ENCODE data around the gene MND1.

MND1 gene

GRCh38 chr4:153347117-153347516 lies 2.6 kb downstream of the MND1 start:
- no peak for DNase-seq

- DNase-seq: no peak
Measured at GRCh38 chr4:153348006-153348405, 3.5 kb downstream of the MND1 start.

GRCh38 chr4:153349206-153349805 lies 4.8 kb downstream of the MND1 start:
- DNase-seq: no peak

GRCh38 chr4:153362184-153362583 lies 17.7 kb downstream of the MND1 start:
- no peak for DNase-seq

GRCh38 chr4:153364061-153364460 lies 19.6 kb downstream of the MND1 start:
- no peak for DNase-seq

- DNase-seq: no peak
Measured at GRCh38 chr4:153365003-153365402, 20.5 kb downstream of the MND1 start.

- DNase-seq: no peak
Measured at GRCh38 chr4:153366486-153366885, 22.0 kb downstream of the MND1 start.

- no peak for DNase-seq
Measured at GRCh38 chr4:153367092-153367491, 22.6 kb downstream of the MND1 start.

GRCh38 chr4:153369021-153369420 lies 24.5 kb downstream of the MND1 start:
- DNase-seq: no peak

- DNase-seq: no peak
Measured at GRCh38 chr4:153371701-153372234, 27.3 kb downstream of the MND1 start.

- no peak for DNase-seq
Measured at GRCh38 chr4:153372967-153373562, 28.6 kb downstream of the MND1 start.

- no peak for DNase-seq
Measured at GRCh38 chr4:153374442-153374841, 30.0 kb downstream of the MND1 start.

GRCh38 chr4:153375303-153375702 lies 30.8 kb downstream of the MND1 start:
- no peak for DNase-seq

- DNase-seq: no peak
Measured at GRCh38 chr4:153383131-153383530, 38.6 kb downstream of the MND1 start.

- no peak for DNase-seq
Measured at GRCh38 chr4:153384160-153384559, 39.7 kb downstream of the MND1 start.

GRCh38 chr4:153385784-153386183 lies 41.3 kb downstream of the MND1 start:
- no peak for DNase-seq

GRCh38 chr4:153387981-153388380 lies 43.5 kb downstream of the MND1 start:
- no peak for DNase-seq

- DNase-seq: no peak
Measured at GRCh38 chr4:153393397-153393796, 48.9 kb downstream of the MND1 start.

- no peak for DNase-seq
Measured at GRCh38 chr4:153394945-153395344, 50.5 kb downstream of the MND1 start.

GRCh38 chr4:153398713-153399112 lies 54.2 kb downstream of the MND1 start:
- DNase-seq: no peak

- DNase-seq: no peak
Measured at GRCh38 chr4:153399358-153399757, 54.9 kb downstream of the MND1 start.

GRCh38 chr4:153401501-153401900 lies 57.0 kb downstream of the MND1 start:
- no peak for DNase-seq

- no peak for DNase-seq
Measured at GRCh38 chr4:153402366-153402765, 57.9 kb downstream of the MND1 start.

- DNase-seq: no peak
Measured at GRCh38 chr4:153403726-153404125, 59.2 kb downstream of the MND1 start.

GRCh38 chr4:153407906-153408305 lies 63.4 kb downstream of the MND1 start:
- no peak for DNase-seq

Measured in NCI-H187 (cell line).